Erythroblast (primary cell): ENCODE measurements around the gene LRRC18.

Experiments used
- GATA1 ChIP-seq: IDR thresholded peaks from 2 replicates; pipeline ENCODE4 v1.6.1; 2011; ENCODE audit warnings: low read depth, mild to moderate bottlenecking, control low read depth, low read length, moderate library complexity
- POLR2A ChIP-seq: IDR thresholded peaks from 2 replicates; pipeline ENCODE4 v1.6.1; 2011; ENCODE audit warnings: mild to moderate bottlenecking, low read length

GRCh38 chr10:48948470-48949037, 8.9 kb upstream of the LRRC18 start:
- TF ChIP-seq POLR2A (no peak), GATA1 (no peak)
